ENCODE measurements around the gene C2orf81. TPM values are rescaled to one million over a fixed set of nuclear protein-coding genes. Genes with fewer than 3 reads are reported as not detected.

The C2orf81 gene
- total and polyA plus RNA-seq, 2 of the 4 experiments (the other 2 are of a cell fraction) = 0.18 to 0.74 TPM

DNA sequence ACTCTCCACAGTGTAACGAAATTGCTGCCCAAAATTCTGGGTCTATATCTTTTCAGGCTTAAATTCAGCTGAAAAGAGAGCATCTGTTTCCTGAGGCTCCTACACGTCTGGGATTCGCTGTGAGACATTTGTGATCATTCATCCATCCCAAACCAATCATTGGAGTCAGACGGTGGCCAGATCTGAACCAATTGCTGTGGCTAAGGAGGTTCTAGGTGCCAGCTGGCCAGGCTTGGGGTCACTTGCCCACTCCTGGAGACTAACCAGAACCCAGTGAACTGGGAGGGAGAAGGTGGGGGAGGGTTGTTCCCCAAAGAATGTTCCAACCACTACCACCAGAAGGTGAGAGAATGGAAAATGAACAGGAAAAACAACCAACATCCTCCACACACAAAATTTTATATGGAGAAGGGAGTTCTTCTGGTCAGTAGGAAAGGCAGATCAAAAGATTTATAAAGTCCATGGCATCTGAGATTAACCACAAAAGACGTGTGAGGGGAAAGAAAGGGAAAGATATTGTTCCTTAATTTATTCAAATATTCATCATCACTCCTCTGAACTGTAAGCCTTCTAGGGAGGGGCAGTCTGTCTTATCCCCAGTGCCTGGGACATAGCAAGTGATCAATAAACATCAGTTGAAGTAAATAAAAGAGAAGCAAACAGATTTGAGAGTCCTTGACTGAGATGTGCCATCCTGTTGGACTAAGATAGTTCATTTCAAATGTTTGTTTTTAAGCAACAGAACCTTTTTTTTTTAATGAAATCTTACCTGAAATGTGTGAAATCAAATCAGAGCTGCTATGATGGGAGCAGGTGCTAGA, 23.3 kb upstream of the C2orf81 start:
- H3K27ac ChIP-seq (ENCODE audit: insufficient read depth, low read length) = no peak overlapping the region
- no peaks in the 10 kb centered on the region for H3K36me3 ChIP-seq (ENCODE audit: control insufficient read depth, insufficient read depth, low read length)
- H2AFZ ChIP-seq (replicated peaks; ENCODE audit: low read length, poor library complexity) = no peak overlapping the region
- H3K79me1 ChIP-seq (ENCODE audit: low read depth in 1 of 2, low read length in 2 of 2) = peaks cover 0 to 5% of the 10 kb centered on the region in 2 experiments; a peak in 2 of 4 replicates
- H3K4me2 ChIP-seq (ENCODE audit: low read depth, low read length) = no peak overlapping the region
- no peaks in the 10 kb centered on the region for H3K9me3 ChIP-seq (ENCODE audit: control insufficient read depth, insufficient read depth, low read length)
- H2BK15ac ChIP-seq (ENCODE audit: low read depth, low read length) = no peak overlapping the region
- H2BK5ac ChIP-seq (ENCODE audit: low read depth, low read length, poor library complexity, severe bottlenecking) = no peak overlapping the region
- no peak overlapping the region for H2AK9ac ChIP-seq (replicated peaks; ENCODE audit: low read depth, low read length, poor library complexity)
- H3K56ac ChIP-seq (ENCODE audit: extremely low read depth, insufficient read depth, low read length) = no peak overlapping the region
- no TSS peak for BruUV-seq (replicated peaks)
- ATAC-seq (ENCODE audit: low read depth) (no peak), DNase-seq (no peak)
- H3K4me1 ChIP-seq (ENCODE audit: control insufficient read depth, insufficient read depth, low read length) = peaks cover 4% of the 10 kb centered on the region
- H3K9me1 ChIP-seq (ENCODE audit: insufficient read depth, low read length) = peaks cover 3% of the 10 kb centered on the region; the same call in 1 of the 2 replicates
- H3K23ac ChIP-seq (ENCODE audit: low read depth, low read length) = no peak overlapping the region
- H3K18ac ChIP-seq (ENCODE audit: low read depth, low read length) = no peak overlapping the region
- in situ Hi-C loops (cut with MboI; ENCODE audit: low sequenced_read_pairs) = no loop called here
- no peaks in the 10 kb centered on the region for H4K20me1 ChIP-seq (ENCODE audit: insufficient read depth, low read length)
- no peak overlapping the region for H3K4ac ChIP-seq (ENCODE audit: low read depth, low read length)
- H3K27me3 ChIP-seq (ENCODE audit: control insufficient read depth, insufficient read depth, low read length) = peaks cover 5% of the 10 kb centered on the region; the same call in 1 of the 2 replicates
- H2BK20ac ChIP-seq (ENCODE audit: low read depth, low read length) = no peak overlapping the region
- H4K5ac ChIP-seq (ENCODE audit: low read depth, low read length) = no peak overlapping the region
- H3K9ac ChIP-seq (ENCODE audit: low read depth, low read length) = no peak overlapping the region
- no peak overlapping the region for H2AK5ac ChIP-seq (ENCODE audit: low read depth, low read length)
- dilution Hi-C loops (cut with HindIII; ENCODE audit: low sequenced_read_pairs, unreplicated experiment) = no loop called here
- no peak overlapping the region for H3K4me3 ChIP-seq (ENCODE audit: insufficient read depth, low read depth, low read length)
- ChIA-PET CTCF (no interaction called here), POLR2A (ENCODE audit: unreplicated experiment) (no interaction called here)
- no peak overlapping the region for H4K8ac ChIP-seq (ENCODE audit: low read depth in 2 of 2, low read length in 2 of 2)
- 0% methylated on average over 1 of the region's 5 CpGs; no CpG with 5 or more reads in 1 of the 2 experiments for WGBS, 2 experiments (ENCODE audit: extremely low coverage in 2 of 2, insufficient read length in 1 of 2)
- intact Hi-C loops (cut with micrococcal nuclease) = no loop called here
- no peak overlapping the region for H4K91ac ChIP-seq (ENCODE audit: insufficient read depth, low read depth, low read length)
- H2BK120ac ChIP-seq (ENCODE audit: low read depth, low read length) = no peak overlapping the region
- no peak overlapping the region for H3K14ac ChIP-seq (replicated peaks; ENCODE audit: low read depth, low read length)
- no peak for TF ChIP-seq CHD1 (IDR thresholded peaks at IDR 0.05; ENCODE audit: low read depth, low read length)
- no peak for TF ChIP-seq CEBPB (IDR thresholded peaks at IDR 0.05; ENCODE audit: low read depth, low read length)
- TF ChIP-seq ELK1 (IDR thresholded peaks at IDR 0.05; ENCODE audit: borderline replicate concordance, low read depth, low read length) = no peak
- no peak for TF ChIP-seq USF2 (IDR thresholded peaks at IDR 0.05; ENCODE audit: low read depth, low read length)
- TF ChIP-seq RCOR1 (IDR thresholded peaks at IDR 0.05; ENCODE audit: insufficient replicate concordance, low read length) = no peak
- TF ChIP-seq FOS (IDR thresholded peaks at IDR 0.05; ENCODE audit: low read depth, low read length) = no peak
- no peak for TF ChIP-seq MAFK (IDR thresholded peaks at IDR 0.05; ENCODE audit: low read depth, low read length)
- TF ChIP-seq RAD21 (IDR thresholded peaks at IDR 0.05; ENCODE audit: low read length) = no peak
- TF ChIP-seq BHLHE40 (IDR thresholded peaks at IDR 0.05; ENCODE audit: low read depth, low read length) = no peak
- TF ChIP-seq RFX5 (IDR thresholded peaks at IDR 0.05; ENCODE audit: low read depth, low read length) = no peak
- TF ChIP-seq MAZ (IDR thresholded peaks at IDR 0.05; ENCODE audit: borderline replicate concordance, low read depth, low read length) = no peak
- TF ChIP-seq, protein P1, sequence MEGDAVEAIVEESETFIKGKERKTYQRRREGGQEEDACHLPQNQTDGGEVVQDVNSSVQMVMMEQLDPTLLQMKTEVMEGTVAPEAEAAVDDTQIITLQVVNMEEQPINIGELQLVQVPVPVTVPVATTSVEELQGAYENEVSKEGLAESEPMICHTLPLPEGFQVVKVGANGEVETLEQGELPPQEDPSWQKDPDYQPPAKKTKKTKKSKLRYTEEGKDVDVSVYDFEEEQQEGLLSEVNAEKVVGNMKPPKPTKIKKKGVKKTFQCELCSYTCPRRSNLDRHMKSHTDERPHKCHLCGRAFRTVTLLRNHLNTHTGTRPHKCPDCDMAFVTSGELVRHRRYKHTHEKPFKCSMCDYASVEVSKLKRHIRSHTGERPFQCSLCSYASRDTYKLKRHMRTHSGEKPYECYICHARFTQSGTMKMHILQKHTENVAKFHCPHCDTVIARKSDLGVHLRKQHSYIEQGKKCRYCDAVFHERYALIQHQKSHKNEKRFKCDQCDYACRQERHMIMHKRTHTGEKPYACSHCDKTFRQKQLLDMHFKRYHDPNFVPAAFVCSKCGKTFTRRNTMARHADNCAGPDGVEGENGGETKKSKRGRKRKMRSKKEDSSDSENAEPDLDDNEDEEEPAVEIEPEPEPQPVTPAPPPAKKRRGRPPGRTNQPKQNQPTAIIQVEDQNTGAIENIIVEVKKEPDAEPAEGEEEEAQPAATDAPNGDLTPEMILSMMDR (conservative IDR thresholded peaks at IDR 0.05; ENCODE audit: low read depth, low read length) = no peak
- no peak for TF ChIP-seq SMC3 (IDR thresholded peaks at IDR 0.05; ENCODE audit: low read depth, low read length)
- no peak for TF ChIP-seq NFE2L2 (IDR thresholded peaks at IDR 0.05; ENCODE audit: low read depth, low read length)
- TF ChIP-seq MXI1 (IDR thresholded peaks at IDR 0.05; ENCODE audit: borderline replicate concordance, low read depth, low read length) = no peak

All from IMR-90 (cell line).